Stimulated activated CD4-positive, alpha-beta T cell treated with anti-CD3 and anti-CD28 coated beads, Interleukin-4, amount 100 ng/mL, for 4 hours (primary cell): ENCODE results near the gene ARAP2.

ENCODE experiments used
- DNase-seq, 2 experiments: peaks; one replicate each; pipeline ENCODE4 v3.0.0-alpha.2; 2020

The ARAP2 gene

DNA sequence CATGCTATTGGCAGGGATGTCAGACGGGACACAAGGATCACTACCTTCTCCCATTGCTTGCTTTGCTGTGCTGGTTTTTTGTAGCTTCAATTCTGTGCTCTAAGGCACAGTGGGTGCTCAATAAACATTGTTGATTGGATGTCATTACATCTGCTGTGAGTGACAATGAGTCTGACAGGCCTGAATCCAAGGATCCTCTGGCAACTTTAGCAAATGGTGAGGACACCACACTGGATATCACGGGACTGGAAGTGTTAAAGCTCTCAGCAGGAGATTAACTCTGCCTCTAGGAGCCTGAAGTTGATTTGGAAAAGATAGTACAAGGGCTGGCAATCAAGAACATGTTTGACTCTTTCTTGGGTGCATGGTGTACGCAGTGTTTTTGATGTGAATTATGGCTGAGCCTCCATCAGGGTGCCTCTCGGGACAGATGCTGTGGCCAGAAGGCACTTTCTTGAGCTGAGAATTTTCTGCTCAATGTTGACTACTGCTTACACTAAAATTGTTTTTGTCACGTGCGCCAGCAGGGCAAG is 217.9 kb downstream of the ARAP2 start:
- no peak for DNase-seq

DNA sequence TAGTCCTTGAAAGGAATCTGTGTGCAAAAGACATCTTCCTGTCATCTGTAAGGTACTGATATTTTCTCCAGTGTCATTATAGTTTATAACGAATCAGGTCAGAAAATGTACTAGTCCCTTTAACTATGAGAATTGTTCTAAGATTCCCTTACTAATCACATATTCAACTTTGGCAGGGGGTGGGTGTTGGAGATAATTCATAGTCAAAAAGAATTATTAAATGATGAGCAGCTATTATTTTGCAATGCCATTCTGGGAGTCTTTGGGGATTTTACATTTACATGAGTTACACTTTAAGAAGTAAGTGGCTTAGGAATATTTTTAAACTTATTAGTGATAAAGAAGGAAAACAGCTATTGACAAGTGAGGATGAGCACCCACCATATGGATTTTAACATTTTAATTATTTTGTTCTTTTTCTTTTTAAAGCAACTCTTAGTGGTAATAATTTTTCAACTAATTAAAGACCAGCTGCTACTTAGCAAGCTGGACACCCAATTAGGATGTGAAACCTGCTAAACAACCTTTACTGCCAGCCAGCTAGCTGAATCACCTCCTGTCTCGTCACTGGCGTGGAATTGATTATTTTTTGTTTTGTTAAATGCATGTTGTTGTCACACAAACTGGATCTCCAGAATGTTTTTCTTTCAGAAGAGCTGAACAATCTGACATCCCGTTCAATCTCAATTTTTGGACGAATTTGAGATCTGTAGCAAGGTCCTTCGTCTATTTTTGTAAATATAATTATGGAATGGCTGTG is 219.2 kb downstream of the ARAP2 start:
- DNase-seq, result no peak

DNA sequence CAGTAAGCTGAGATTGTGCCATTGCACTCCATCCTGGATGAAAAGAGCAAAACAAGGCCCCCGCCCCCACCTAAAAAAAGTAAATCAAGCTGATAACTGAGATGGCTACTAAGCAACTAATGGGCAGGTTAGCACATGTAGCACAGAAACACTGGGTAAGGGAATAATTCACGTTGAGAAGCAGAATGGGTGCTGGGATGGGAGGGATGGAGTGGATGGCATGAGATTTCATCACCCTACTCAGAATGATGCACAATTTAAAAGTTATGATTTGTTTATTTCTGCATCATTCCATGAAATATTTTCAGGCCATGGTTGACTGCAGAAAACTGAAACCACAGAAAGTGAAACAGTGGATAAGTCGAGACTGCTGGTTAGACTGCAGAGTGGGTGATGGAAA is 224.0 kb downstream of the ARAP2 start:
- DNase-seq, result no peak
